ENCODE data around the gene PSMD1.
"Not testable (repeated sequence)": the region's sequence is repeated elsewhere in the genome, so short reads cannot be mapped to it uniquely, and the experiment has no call there.

The PSMD1 gene

DNA sequence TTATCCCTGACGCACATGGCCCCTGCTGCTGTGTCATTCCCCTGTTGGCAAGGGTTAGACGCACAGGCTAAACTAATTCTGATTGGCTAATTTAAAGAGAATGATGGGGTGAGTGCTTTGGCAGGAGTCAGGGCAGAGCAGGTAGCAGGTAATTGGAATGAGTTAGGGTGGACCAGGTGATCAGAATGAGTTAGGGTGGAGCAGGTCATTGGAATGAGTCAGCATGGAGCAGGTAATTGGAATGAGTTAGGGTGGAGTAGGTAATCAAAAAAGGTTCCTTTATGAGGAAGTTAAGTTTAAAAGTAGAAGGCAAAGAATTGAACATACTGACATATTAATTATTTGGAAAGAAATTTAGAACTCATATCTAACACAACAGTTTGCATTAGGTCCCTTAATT, 43.7 kb downstream of the PSMD1 start:
- DNase-seq (ENCODE audit: low spot score in 2 of 2); H3K4me1 ChIP-seq; H3K27me3 ChIP-seq (ENCODE audit: low read depth); H3K4me3 ChIP-seq; H3K9me3 ChIP-seq: not testable (repeated sequence)
- in situ Hi-C loops (cut with MboI; ENCODE audit: low sequenced_read_pairs), result loop anchor here (5.0 kb wide), 1 partner anchor 312 kb away; no protein-coding TSS in a partner anchor
- H3K36me3 ChIP-seq (replicated peaks), result peaks cover 44% of the 10 kb centered on the region

DNA sequence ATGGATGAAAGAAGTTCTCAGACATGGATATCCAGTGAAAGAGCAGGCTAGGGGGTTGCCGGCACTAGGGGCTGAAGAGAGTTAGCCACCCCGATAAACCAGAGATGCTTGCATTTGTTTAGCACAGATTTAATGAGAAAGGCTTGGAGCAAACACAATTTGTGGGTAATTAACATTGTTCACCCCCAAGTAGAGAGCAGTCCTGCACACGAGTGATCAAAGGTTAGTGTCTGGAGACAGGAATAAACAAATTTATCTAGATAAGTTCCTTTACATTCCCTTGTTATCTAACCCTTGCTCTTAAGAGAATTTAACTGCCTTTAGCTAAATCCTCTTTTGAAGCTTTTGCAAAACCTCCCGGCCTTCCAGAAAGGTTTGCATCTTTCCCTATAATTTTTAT, 44.3 kb downstream of the PSMD1 start:
- H3K27me3 ChIP-seq (ENCODE audit: low read depth), result no peaks in the 10 kb centered on the region
- H3K4me3 ChIP-seq, result no peak overlapping the region
- in situ Hi-C loops (cut with MboI; ENCODE audit: low sequenced_read_pairs), result loop anchor here (5.0 kb wide), 1 partner anchor 311 kb away; no protein-coding TSS in a partner anchor
- peaks cover 6% of the 10 kb centered on the region; the same call in 1 of the 2 replicates for H3K4me1 ChIP-seq
- DNase-seq (ENCODE audit: low spot score in 2 of 2), result no peak
- H3K36me3 ChIP-seq (replicated peaks), result peaks cover 44% of the 10 kb centered on the region
- H3K9me3 ChIP-seq, result no peaks in the 10 kb centered on the region

DNA sequence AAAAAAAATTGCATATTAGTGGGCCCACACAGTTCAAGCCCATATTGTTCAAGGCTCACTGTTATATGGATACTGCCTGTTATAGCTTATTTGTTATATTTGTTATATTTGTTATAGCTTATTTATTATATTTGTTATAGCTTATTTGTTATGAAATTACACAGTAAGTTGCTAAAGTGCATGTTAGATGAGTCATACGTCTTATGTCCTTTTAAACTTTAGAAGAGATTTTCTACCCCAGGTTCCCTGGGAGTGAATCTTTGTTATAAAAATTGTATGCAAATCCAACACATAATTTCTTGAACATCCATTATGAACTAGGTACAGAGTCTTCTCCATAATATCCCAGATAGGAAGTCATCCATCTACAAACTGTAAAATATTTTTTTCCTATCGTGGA, 46.1 kb downstream of the PSMD1 start:
- H3K4me3 ChIP-seq, result no peak overlapping the region
- peaks cover 43% of the 10 kb centered on the region for H3K36me3 ChIP-seq (replicated peaks)
- H3K27me3 ChIP-seq (ENCODE audit: low read depth), result no peaks in the 10 kb centered on the region
- no peak for DNase-seq (ENCODE audit: low spot score in 2 of 2)
- H3K4me1 ChIP-seq, result peaks cover 6% of the 10 kb centered on the region; the same call in 1 of the 2 replicates
- no peaks in the 10 kb centered on the region for H3K9me3 ChIP-seq
- in situ Hi-C loops (cut with MboI; ENCODE audit: low sequenced_read_pairs), result loop anchor here (5.0 kb wide), 1 partner anchor 310 kb away; no protein-coding TSS in a partner anchor

DNA sequence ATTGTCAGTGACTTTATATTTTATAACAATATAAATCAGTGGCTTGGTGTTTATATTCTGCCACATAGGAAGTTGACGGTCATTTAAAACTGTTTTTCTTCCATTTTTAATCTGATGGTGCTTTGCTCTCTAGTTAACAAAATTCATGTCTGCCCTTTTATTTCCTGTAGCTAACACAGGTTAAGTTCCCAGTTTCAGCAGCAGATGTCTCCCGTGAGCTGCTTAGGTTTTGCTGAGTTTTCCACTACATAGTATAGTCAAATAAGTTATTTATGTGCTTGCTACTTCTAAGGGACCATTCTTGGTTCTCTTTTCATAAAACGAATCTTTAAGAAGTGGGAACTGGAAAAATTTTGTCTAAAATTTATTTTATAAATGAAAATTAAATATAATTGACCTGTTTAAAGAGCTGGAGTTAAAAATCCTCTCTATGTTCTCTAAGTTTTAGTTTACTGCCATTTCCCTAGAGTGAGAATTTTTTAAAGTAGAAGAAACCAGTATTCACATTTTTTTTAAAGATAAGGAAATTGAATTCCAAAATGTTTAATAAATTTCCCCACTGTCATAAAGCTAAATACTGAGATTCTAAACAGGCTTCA, 47.5 kb downstream of the PSMD1 start:
- H3K27me3 ChIP-seq (ENCODE audit: low read depth), result no peaks in the 10 kb centered on the region
- peak; percentile 72 to 74 for DNase-seq (ENCODE audit: low spot score in 2 of 2)
- in situ Hi-C loops (cut with MboI; ENCODE audit: low sequenced_read_pairs), result loop anchor here (5.0 kb wide), 1 partner anchor 308 kb away; no protein-coding TSS in a partner anchor
- H3K4me3 ChIP-seq, result no peak overlapping the region
- H3K36me3 ChIP-seq (replicated peaks), result peaks cover 36% of the 10 kb centered on the region
- no peaks in the 10 kb centered on the region for H3K9me3 ChIP-seq
- H3K4me1 ChIP-seq, result peaks cover 6% of the 10 kb centered on the region; the same call in 1 of the 2 replicates

DNA sequence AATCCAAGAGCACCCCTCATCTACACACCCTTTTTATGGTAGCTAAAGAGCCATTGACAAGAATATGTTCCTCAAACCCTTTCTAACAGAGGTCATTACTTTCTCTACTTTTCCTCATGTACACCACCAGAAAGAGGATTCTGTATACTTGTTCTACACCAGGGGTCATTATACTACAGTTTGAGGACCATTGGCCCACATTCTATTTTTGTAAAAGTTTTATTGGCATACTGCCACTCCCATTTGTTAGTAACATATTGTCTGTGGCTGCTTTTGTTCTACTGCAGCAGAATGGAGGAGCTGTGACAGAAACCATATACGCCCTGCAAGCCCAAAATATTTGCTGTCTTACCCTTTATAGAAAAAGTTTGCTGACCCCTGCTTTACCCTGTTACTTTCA, 53.9 kb downstream of the PSMD1 start:
- Histone ChIP-seq H3K4me1 (peaks cover 26% of the 10 kb centered on the region), H3K36me3 (replicated peaks) (peaks cover 11% of the 10 kb centered on the region), H3K9me3 (no peaks in the 10 kb centered on the region), H3K4me3 (no peak overlapping the region), H3K27me3 (ENCODE audit: low read depth) (no peaks in the 10 kb centered on the region)
- in situ Hi-C loops (cut with MboI; ENCODE audit: low sequenced_read_pairs), result no loop called here
- peak; percentile 34 to 76 for DNase-seq (ENCODE audit: low spot score in 2 of 2)

DNA sequence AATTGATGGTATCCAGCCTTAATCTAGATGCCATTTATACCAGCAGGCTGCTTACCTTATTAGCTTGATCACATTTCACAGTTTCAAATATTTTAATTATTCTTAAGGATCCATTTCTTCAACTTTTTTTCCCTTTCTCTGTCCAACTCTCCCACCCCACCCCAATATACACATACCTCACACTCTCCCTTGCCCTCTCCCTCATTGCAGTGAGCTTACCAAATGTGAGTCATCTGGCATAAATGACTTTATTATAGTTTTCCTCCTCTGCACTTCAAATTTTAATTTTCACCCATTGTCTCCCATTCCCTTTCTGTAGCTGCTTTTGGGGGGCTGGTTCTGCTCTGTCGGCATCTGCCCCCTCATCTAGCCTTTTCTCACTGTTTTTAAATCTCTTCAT, 55.3 kb downstream of the PSMD1 start:
- no peaks in the 10 kb centered on the region for H3K27me3 ChIP-seq (ENCODE audit: low read depth)
- in situ Hi-C loops (cut with MboI; ENCODE audit: low sequenced_read_pairs), result no loop called here
- DNase-seq (ENCODE audit: low spot score in 2 of 2), result no peak
- no peak overlapping the region for H3K4me3 ChIP-seq
- peaks cover 24% of the 10 kb centered on the region for H3K4me1 ChIP-seq
- peaks cover 11% of the 10 kb centered on the region for H3K36me3 ChIP-seq (replicated peaks)
- H3K9me3 ChIP-seq, result no peaks in the 10 kb centered on the region

DNA sequence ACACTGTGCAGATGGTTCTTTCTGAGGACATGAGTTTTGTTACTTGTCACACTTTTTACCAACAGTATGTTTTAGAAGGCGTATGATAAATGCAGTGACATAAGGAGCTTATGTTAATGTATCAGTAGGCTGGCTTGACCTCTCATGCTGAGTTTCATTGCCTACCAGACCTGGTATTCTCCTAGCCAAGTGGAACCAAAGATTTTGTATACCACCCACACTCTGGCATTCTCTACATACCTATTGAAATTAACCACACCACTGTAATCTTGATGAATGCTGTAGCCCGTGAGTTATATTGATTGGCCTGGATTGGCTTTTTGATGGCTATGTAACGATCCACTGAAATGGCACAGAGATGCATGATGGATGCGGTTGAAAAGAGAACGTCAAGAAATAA, 56.8 kb downstream of the PSMD1 start:
- H3K36me3 ChIP-seq (replicated peaks), result peaks cover 3% of the 10 kb centered on the region
- in situ Hi-C loops (cut with MboI; ENCODE audit: low sequenced_read_pairs), result no loop called here
- no peaks in the 10 kb centered on the region for H3K27me3 ChIP-seq (ENCODE audit: low read depth)
- no peak for DNase-seq (ENCODE audit: low spot score in 2 of 2)
- no peak overlapping the region for H3K4me3 ChIP-seq
- peaks cover 24% of the 10 kb centered on the region for H3K4me1 ChIP-seq
- no peaks in the 10 kb centered on the region for H3K9me3 ChIP-seq

DNA sequence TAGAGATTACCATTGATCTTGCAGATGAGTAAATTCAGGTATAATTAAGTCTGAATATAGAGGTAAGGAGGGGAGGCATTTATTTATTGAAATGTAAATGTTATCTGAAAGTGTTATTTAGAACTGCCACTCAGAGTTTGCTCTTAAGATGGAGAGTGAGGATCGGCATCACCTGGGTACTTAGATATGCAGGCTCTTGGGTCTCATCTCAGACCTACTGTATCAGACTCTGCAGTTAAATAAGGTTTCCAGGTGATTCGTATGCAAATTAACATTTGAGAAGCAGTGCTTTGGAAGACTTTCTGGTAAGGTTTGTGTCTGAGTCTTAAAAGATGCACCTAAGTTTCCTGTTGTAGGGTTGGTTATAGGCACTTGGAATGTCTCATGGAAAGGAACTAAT, 59.0 kb downstream of the PSMD1 start:
- H3K27me3 ChIP-seq (ENCODE audit: low read depth), result no peaks in the 10 kb centered on the region
- no peak overlapping the region for H3K4me3 ChIP-seq
- DNase-seq (ENCODE audit: low spot score in 2 of 2), result no peak
- in situ Hi-C loops (cut with MboI; ENCODE audit: low sequenced_read_pairs), result no loop called here
- no peaks in the 10 kb centered on the region for H3K36me3 ChIP-seq (replicated peaks)
- no peaks in the 10 kb centered on the region for H3K9me3 ChIP-seq
- peaks cover 21% of the 10 kb centered on the region for H3K4me1 ChIP-seq

DNA sequence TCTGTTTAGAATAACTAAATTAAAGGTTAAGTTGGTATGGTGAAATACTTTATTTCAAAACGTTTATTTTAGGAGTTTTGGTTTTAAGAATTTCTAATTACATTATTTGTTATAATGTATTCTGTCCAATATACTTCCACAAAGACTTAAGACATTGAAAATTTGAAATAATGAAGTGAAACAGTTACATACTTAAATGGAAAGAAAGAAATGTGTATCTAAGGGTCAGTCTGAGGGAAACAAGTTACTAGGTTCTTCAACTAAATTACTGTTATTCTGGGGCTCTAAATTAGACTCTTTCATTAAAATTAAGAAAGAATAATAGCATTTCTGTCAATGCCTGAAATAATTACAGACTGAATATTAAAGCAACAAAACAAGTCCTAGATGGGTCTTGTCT, 60.5 kb downstream of the PSMD1 start:
- Histone ChIP-seq H3K36me3 (replicated peaks) (no peaks in the 10 kb centered on the region), H3K27me3 (ENCODE audit: low read depth) (no peaks in the 10 kb centered on the region), H3K4me3 (no peak overlapping the region), H3K4me1 (peaks cover 18% of the 10 kb centered on the region), H3K9me3 (no peaks in the 10 kb centered on the region)
- in situ Hi-C loops (cut with MboI; ENCODE audit: low sequenced_read_pairs), result no loop called here
- no peak for DNase-seq (ENCODE audit: low spot score in 2 of 2)

DNA sequence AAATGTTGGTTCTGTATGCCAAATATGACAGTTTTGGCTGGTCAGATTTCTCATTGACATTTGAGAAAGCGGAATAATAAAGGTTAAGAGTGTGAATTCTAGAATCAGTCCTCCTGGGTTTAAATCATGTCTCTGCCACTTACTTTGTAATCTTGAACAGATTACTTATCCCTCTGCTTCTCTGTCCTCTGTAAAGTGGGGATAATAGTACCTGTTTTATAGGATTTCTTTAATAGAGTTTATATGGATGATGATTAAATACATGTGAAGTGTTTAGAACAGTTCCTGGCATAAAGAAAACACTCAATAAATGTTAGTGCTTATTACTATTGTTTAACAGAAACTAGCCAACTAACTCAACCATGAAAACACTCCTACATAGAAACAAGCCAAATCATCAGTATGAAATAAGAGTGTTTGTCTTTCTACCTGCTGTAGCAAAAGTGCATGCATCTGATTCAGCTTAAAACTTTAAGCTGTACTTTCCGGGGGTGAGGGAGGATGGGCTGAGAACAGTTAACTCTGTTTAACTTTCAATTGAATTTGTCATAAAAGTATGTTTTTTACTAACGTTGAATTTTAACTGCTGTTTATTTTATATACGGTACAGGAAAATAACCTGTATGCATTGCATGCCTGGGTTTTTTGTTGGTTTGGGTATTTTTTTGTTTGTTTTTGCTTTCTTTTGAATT, 61.4 kb downstream of the PSMD1 start:
- no peaks in the 10 kb centered on the region for H3K36me3 ChIP-seq (replicated peaks)
- no peak for DNase-seq (ENCODE audit: low spot score in 2 of 2)
- H3K4me1 ChIP-seq, result peaks cover 18% of the 10 kb centered on the region
- no peaks in the 10 kb centered on the region for H3K9me3 ChIP-seq
- in situ Hi-C loops (cut with MboI; ENCODE audit: low sequenced_read_pairs), result no loop called here
- H3K4me3 ChIP-seq, result no peak overlapping the region
- no peaks in the 10 kb centered on the region for H3K27me3 ChIP-seq (ENCODE audit: low read depth)

DNA sequence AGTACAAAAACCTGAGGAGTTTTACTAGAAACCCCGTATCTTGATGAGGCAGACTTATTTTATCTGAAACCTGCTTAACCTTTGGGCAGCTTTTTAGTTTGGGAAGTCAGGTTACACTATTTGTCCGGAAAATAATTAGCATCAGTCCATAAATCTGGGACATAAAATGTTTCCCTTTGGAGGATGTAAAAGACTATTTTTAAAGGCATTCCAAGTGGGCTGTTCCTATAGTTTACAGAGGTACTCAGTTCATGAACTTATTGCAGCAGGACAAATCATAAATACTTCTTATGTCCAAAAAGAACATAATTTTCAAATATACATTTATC, 61.9 kb downstream of the PSMD1 start:
- no peaks in the 10 kb centered on the region for H3K9me3 ChIP-seq
- peaks cover 18% of the 10 kb centered on the region for H3K4me1 ChIP-seq
- no peak for DNase-seq (ENCODE audit: low spot score in 2 of 2)
- in situ Hi-C loops (cut with MboI; ENCODE audit: low sequenced_read_pairs), result no loop called here
- H3K27me3 ChIP-seq (ENCODE audit: low read depth), result no peaks in the 10 kb centered on the region
- no peaks in the 10 kb centered on the region for H3K36me3 ChIP-seq (replicated peaks)
- no peak overlapping the region for H3K4me3 ChIP-seq

DNA sequence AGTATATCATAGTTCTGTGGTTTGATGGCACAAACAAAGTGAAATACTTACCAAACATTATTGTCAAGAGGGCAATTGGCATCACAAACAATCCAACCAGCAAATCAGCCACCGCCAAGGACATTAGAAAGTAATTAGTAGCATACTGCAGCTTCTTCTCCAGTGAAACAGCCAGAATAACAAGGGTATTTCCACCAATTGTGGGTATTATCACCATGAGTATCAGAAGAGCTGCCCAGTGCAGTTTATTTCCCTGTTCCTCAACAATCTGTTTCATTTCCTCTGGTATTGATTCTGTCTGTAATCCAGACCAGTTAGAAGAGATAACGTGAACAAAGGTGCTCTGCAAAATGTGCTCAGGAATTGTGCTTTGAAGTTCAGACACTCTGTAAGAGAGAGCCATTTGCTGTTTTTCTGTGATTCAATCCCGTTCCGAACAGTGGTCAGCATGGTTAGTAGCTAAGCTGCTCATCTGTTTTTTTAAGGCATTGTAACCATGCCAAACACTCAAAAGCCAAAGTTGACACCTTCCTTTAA, 66.8 kb downstream of the PSMD1 start:
- no peaks in the 10 kb centered on the region for H3K9me3 ChIP-seq
- H3K36me3 ChIP-seq (replicated peaks), result no peaks in the 10 kb centered on the region
- in situ Hi-C loops (cut with MboI; ENCODE audit: low sequenced_read_pairs), result no loop called here
- no peak overlapping the region for H3K4me3 ChIP-seq
- peaks cover 32% of the 10 kb centered on the region for H3K4me1 ChIP-seq
- no peak for DNase-seq (ENCODE audit: low spot score in 2 of 2)
- no peaks in the 10 kb centered on the region for H3K27me3 ChIP-seq (ENCODE audit: low read depth)

DNA sequence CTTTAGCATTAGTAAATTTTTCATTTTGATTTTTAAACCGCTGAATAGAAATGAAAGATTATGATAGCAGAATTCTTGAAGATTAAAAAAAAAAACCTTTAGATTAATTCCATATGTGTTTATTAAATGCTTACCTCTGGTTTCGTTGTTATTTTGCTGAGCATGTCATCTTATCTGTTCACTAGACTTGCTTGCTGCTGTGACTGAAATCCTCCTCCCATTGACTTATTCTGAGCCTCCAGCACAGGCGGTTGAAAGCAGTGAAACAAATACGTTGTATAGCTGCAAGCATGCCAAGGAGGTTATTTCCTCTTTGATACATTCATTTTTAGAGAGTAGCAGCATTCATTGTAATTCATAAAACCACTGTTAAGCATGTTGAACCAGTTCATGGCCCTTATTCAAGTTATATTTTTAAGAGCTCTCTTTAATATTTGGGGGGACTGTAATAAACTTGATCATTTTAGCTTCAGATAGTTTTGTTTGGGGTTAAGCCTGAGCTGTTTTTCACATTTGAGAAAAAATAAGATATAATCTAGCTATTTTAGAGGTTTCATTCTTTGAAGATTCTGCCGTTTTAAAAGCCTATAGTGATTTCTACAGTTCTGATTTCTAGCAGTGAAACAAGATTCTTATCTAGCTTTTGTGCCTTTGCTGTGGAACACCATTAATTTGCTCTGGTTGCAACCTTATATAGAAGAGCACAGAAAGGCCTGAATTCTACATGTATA, 68.3 kb downstream of the PSMD1 start, which contains the start of gene HTR2B:
HTR2B (minus strand) TSS at position 205 of the 731 bp plus-strand sequence. CDS start 1,278 bp downstream, outside the sequence.
- Histone ChIP-seq H3K27me3 (ENCODE audit: low read depth) (no peaks in the 10 kb centered on the region), H3K9me3 (no peaks in the 10 kb centered on the region), H3K4me1 (peaks cover 41% of the 10 kb centered on the region), H3K4me3 (no peak within 1 kb of the TSS), H3K36me3 (replicated peaks) (no peaks in the 10 kb centered on the region)
- peak; percentile 28 to 48 for DNase-seq (ENCODE audit: low spot score in 2 of 2)
- in situ Hi-C loops (cut with MboI; ENCODE audit: low sequenced_read_pairs), result no loop called here

DNA sequence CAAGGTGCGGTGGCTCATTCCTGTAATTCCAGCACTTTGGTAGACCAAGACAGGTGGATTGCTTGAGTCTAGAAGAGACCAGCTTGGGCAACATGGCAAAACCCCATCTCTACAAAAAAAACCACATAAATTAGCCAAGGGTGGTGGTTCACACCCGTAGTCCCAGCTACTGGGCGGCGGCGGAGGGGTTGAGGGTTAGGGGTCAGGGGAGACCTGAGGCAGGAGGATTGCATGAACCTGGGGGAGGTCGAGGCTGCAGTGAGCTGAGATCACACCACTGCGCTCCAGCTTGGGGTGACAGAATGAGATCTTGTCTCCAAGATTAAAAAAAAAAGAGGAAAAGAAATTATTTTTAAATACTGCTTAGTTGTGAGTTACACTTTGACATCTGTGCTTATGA, 69.5 kb downstream of the PSMD1 start:
- Histone ChIP-seq H3K4me1 (peaks cover 41% of the 10 kb centered on the region), H3K9me3 (no peaks in the 10 kb centered on the region), H3K4me3 (no peak overlapping the region), H3K27me3 (ENCODE audit: low read depth) (no peaks in the 10 kb centered on the region), H3K36me3 (replicated peaks) (no peaks in the 10 kb centered on the region)
- DNase-seq (ENCODE audit: low spot score in 2 of 2), result no peak
- in situ Hi-C loops (cut with MboI; ENCODE audit: low sequenced_read_pairs), result no loop called here

Data from HAP-1 (cell line).